HG02938 (cell line): ENCODE data around the gene BCAN.

ENCODE experiments used
- ATAC-seq: cut with Tn5 transposase; IDR thresholded peaks from one replicate; pipeline ENCODE4 v1.9.1; 2021; ENCODE audit warnings: mild to moderate bottlenecking, moderate library complexity; ENCODE audit not compliant: unreplicated experiment

Gene BCAN

GRCh38 chr1:156643049-156643777 lies 1.3 kb downstream of the BCAN start:
- no peak for ATAC-seq

- no peak for ATAC-seq
Observed at GRCh38 chr1:156643778-156644092, 1.8 kb downstream of the BCAN start.

- no peak for ATAC-seq
Observed at GRCh38 chr1:156644146-156644545, 2.2 kb downstream of the BCAN start.

GRCh38 chr1:156644640-156645039 lies 2.7 kb downstream of the BCAN start:
- no peak for ATAC-seq

- ATAC-seq, result no peak
Observed at GRCh38 chr1:156645056-156645455, 3.1 kb downstream of the BCAN start.

- ATAC-seq, result no peak
Observed at GRCh38 chr1:156645666-156646065, 3.7 kb downstream of the BCAN start.

- ATAC-seq, result no peak
Observed at GRCh38 chr1:156646738-156647211, 4.9 kb downstream of the BCAN start.

- no peak for ATAC-seq
Observed at GRCh38 chr1:156647351-156647750, 5.4 kb downstream of the BCAN start.

GRCh38 chr1:156648496-156648895 lies 6.6 kb downstream of the BCAN start:
- no peak for ATAC-seq

GRCh38 chr1:156648951-156649350 lies 7.0 kb downstream of the BCAN start:
- no peak for ATAC-seq

GRCh38 chr1:156652131-156652991 lies 10.4 kb downstream of the BCAN start:
- no peak for ATAC-seq

- no peak for ATAC-seq
Observed at GRCh38 chr1:156652992-156653355, 11.1 kb downstream of the BCAN start.

- no peak for ATAC-seq
Observed at GRCh38 chr1:156654700-156655099, 12.8 kb downstream of the BCAN start.

GRCh38 chr1:156655151-156655903 lies 13.4 kb downstream of the BCAN start:
- no peak for ATAC-seq

- no peak for ATAC-seq
Observed at GRCh38 chr1:156655904-156656516, 14.1 kb downstream of the BCAN start.

- ATAC-seq, result no peak
Observed at GRCh38 chr1:156656806-156657740, 15.2 kb downstream of the BCAN start.

- ATAC-seq, result no peak
Observed at GRCh38 chr1:156657741-156658319, 15.9 kb downstream of the BCAN start.

GRCh38 chr1:156658496-156658895 lies 16.6 kb downstream of the BCAN start:
- ATAC-seq, result no peak

- ATAC-seq, result no peak
Observed at GRCh38 chr1:156658945-156659574, 17.1 kb downstream of the BCAN start.
